Measurements from ENCODE around the gene FAM3D. TPM values are rescaled to one million over a fixed set of nuclear protein-coding genes. Genes with fewer than 3 reads are reported as not detected.

The FAM3D gene
- total and polyA plus RNA-seq, 10 of the 15 experiments (the other 5 are each of a cell fraction or from before 2014, with no cell fraction given): 0.04 to 0.07 TPM; not detected in 8

GRCh38 chr3:58622436-58622835 lies 44.1 kb downstream of the FAM3D start:
- Histone ChIP-seq H2AFZ (ENCODE audit: control insufficient read depth, low read depth, low read length) (no peak overlapping the region), H3K79me2 (ENCODE audit: control insufficient read depth, insufficient read depth, low read length) (no peaks in the 10 kb centered on the region), H3K36me3 (ENCODE audit: control insufficient read depth in 2 of 2, insufficient read depth in 2 of 2, low read length in 1 of 2) (no peaks in the 10 kb centered on the region), H3K27me3 (replicated peaks in 1 of 2; ENCODE audit: control insufficient read depth in 2 of 2, insufficient read depth in 2 of 2, low read length in 1 of 2) (peaks cover 0 to 1% of the 10 kb centered on the region in 2 experiments; a peak in 2 of 4 replicates), H3K9ac (ENCODE audit: control insufficient read depth, insufficient read depth, low read length) (no peak overlapping the region), H3K4me2 (ENCODE audit: control insufficient read depth, insufficient read depth) (no peak overlapping the region), H3K4me1 (ENCODE audit: control insufficient read depth, insufficient read depth, low read length) (no peaks in the 10 kb centered on the region), H3K4me3 (no peak overlapping the region), H4K20me1 (ENCODE audit: control insufficient read depth, insufficient read depth) (no peaks in the 10 kb centered on the region; the same call in 1 of the 2 replicates), H3K9me3 (replicated peaks; ENCODE audit: control insufficient read depth, insufficient read depth, low read length) (no peaks in the 10 kb centered on the region), H3K27ac (ENCODE audit: control insufficient read depth, insufficient read depth) (no peak overlapping the region)
- ATAC-seq: no peak
- 36% methylated on average over 4 of the region's 4 CpGs for WGBS (ENCODE audit: insufficient coverage, insufficient replicate concordance, low lambda C conversion rate, missing lambda C conversion rate)
- no TSS peak for BruUV-seq (replicated peaks)
- ChIA-PET POLR2A (no interaction called here), CTCF (interaction anchor here (1.4 to 1.8 kb wide), 3 partner anchors 8 to 53 kb away, joined by 3 to 9 read pairs (median 4); no protein-coding TSS in a partner anchor), SMC1A (ENCODE audit: uncharacterized antibody, unreplicated experiment) (no interaction called here), RAD21 (ENCODE audit: unreplicated experiment) (no interaction called here)
- TF ChIP-seq MLLT1 (IDR thresholded peaks at IDR 0.05) (no peak), ZNF622 (IDR thresholded peaks at IDR 0.05) (no peak), IKZF2 (IDR thresholded peaks at IDR 0.05) (no peak), ATF2 (IDR thresholded peaks at IDR 0.05; ENCODE audit: low read length) (no peak), RFX5 (IDR thresholded peaks at IDR 0.05; ENCODE audit: low read depth, low read length) (no peak), ESRRA (IDR thresholded peaks at IDR 0.05; ENCODE audit: low read length) (no peak), NRF1 (conservative IDR thresholded peaks at IDR 0.05; ENCODE audit: low read depth, low read length) (no peak), CHD1 (IDR thresholded peaks at IDR 0.05; ENCODE audit: low read depth, low read length) (no peak), RELA (IDR thresholded peaks at IDR 0.05; ENCODE audit: borderline replicate concordance, partially characterized antibody) (no peak), CBX3 (IDR thresholded peaks at IDR 0.05; ENCODE audit: borderline replicate concordance, low read depth) (no peak), MYB (IDR thresholded peaks at IDR 0.05; ENCODE audit: borderline replicate concordance, low read depth, low read length) (no peak), GATAD2B (conservative IDR thresholded peaks at IDR 0.05; ENCODE audit: low read depth) (no peak), MTA3 (IDR thresholded peaks at IDR 0.05; ENCODE audit: borderline replicate concordance, low read length) (no peak), ZNF217 (IDR thresholded peaks at IDR 0.05) (no peak), BHLHE40 (IDR thresholded peaks at IDR 0.05; ENCODE audit: borderline replicate concordance in 1 of 2, low read depth in 2 of 2, low read length in 1 of 2) (no peak), CHD4 (IDR thresholded peaks at IDR 0.05) (no peak), SRF (IDR thresholded peaks at IDR 0.05; ENCODE audit: low read depth in 2 of 2, low read length in 2 of 2) (no peak), NFIC (IDR thresholded peaks at IDR 0.05; ENCODE audit: low read depth, low read length) (no peak), HDGF (IDR thresholded peaks at IDR 0.05) (no peak)
- no peak for DNase-seq (ENCODE audit: low read depth, low spot score)
- in situ Hi-C loops (cut with MboI): loop anchor here (10.0 kb wide), 1 partner anchor 438 kb away; no protein-coding TSS in a partner anchor
- no peak for FAIRE-seq
- intact Hi-C loops (cut with micrococcal nuclease; ENCODE audit: unreplicated experiment): no loop called here
